Endothelial cell of umbilical vein (primary cell): ENCODE results near the gene FRY. TPM values are rescaled to one million over a fixed set of nuclear protein-coding genes. Genes with fewer than 3 reads are reported as not detected.

ENCODE experiments used
- BruUV-seq: library from RNA; stranded (reverse); fragments of 400-500 nt; replicated peaks from 2 replicates; lab custom pipeline; 2021; lab: Mats Ljungman, UMichigan
- CTCF ChIA-PET: fragments of 300-600, 350-600 bp; sonication (Branson Sonifier 250); formaldehyde crosslinking; loops from one replicate; lab custom pipeline; 2021; ENCODE audit warnings: antibody characterized with exemption, inconsistent platforms; lab: Charles Lee
- POLR2A ChIA-PET: fragments of 300-600, 350-600 bp; sonication (Branson Sonifier 250); formaldehyde crosslinking; loops from one replicate; lab custom pipeline; 2021; ENCODE audit warnings: antibody characterized with exemption, inconsistent platforms; lab: Charles Lee
- DNase-seq: peaks from one replicate; pipeline ENCODE4 v3.0.0-alpha.2; 2011; ENCODE audit warnings: low read depth, low spot score
- FAIRE-seq: peaks from 2 replicates; lab custom pipeline; 2011; peaks lifted over from hg19 to GRCh38; lab: Jason Lieb, UNC
- H2AFZ ChIP-seq: 2 replicates; pipeline ENCODE4 v1.6.0; 2012; ENCODE audit warnings: low read depth, low read length, control low read depth, inconsistent platforms
- H3K27ac ChIP-seq: 2 replicates; pipeline ENCODE4 v1.5.1; 2011; ENCODE audit warnings: low read depth, mild to moderate bottlenecking, control low read depth, low read length, moderate library complexity; ENCODE audit not compliant: insufficient read depth
- H3K27me3 ChIP-seq, 2 experiments: 2 replicates each; pipeline versions ENCODE4 v1.6.0 to v1.6.1; 2011; ENCODE audit warnings: low read length in 2 of 2, mixed read lengths in 1 of 2; ENCODE audit not compliant: control insufficient read depth in 2 of 2, insufficient read depth in 2 of 2
- H3K36me3 ChIP-seq, 2 experiments: 2 replicates in 1 of 2; 3 replicates in 1 of 2; pipeline ENCODE4 v1.5.1; 2011; ENCODE audit warnings: low read length in 2 of 2, mild to moderate bottlenecking in 1 of 2, moderate library complexity in 1 of 2; ENCODE audit not compliant: control insufficient read depth in 2 of 2, insufficient read depth in 2 of 2; ENCODE audit errors: extremely low read depth in 1 of 2
- H3K4me1 ChIP-seq: 3 replicates; pipeline ENCODE4 v1.5.1; 2011; ENCODE audit warnings: mild to moderate bottlenecking, low read length; ENCODE audit not compliant: control insufficient read depth, insufficient read depth; ENCODE audit errors: extremely low read depth
- H3K4me2 ChIP-seq: 2 replicates; pipeline ENCODE4 v1.6.1; 2011; ENCODE audit warnings: low read length, control low read depth, mixed read lengths; ENCODE audit not compliant: insufficient read depth
- H3K4me3 ChIP-seq, 3 experiments: fragments of 200-600 bp in 1 of 3; sonication (generic), shearing (Covaris generic) in 1 of 3; replicated peaks in 1 of 3; 2 replicates each; pipeline ENCODE4 v1.5.1; 2011 to 2016; ENCODE audit warnings: control low read depth in 3 of 3, low read length in 3 of 3, mild to moderate bottlenecking in 2 of 3, inconsistent platforms in 1 of 3, low read depth in 1 of 3, moderate library complexity in 1 of 3; ENCODE audit not compliant: insufficient read depth in 1 of 3
- H3K79me2 ChIP-seq: 2 replicates; pipeline ENCODE4 v1.6.0; 2012; ENCODE audit warnings: low read length, inconsistent platforms; ENCODE audit not compliant: control insufficient read depth, insufficient read depth
- H3K9ac ChIP-seq: replicated peaks from 2 replicates; pipeline ENCODE3; 2011; ENCODE audit warnings: low read length, control low read depth; ENCODE audit not compliant: insufficient read depth; ENCODE audit errors: extremely low read depth
- H3K9me1 ChIP-seq: replicated peaks from 3 replicates; pipeline ENCODE4 v1.6.0; 2011; ENCODE audit warnings: mild to moderate bottlenecking, low read length; ENCODE audit not compliant: control insufficient read depth, insufficient read depth; ENCODE audit errors: extremely low read depth
- H3K9me3 ChIP-seq: replicated peaks from 2 replicates; pipeline ENCODE4 v1.5.1; 2012; ENCODE audit warnings: low read length, inconsistent platforms; ENCODE audit not compliant: control insufficient read depth, insufficient read depth
- H4K20me1 ChIP-seq: replicated peaks from 2 replicates; pipeline ENCODE3; 2011; ENCODE audit warnings: mild to moderate bottlenecking, low read length; ENCODE audit not compliant: control insufficient read depth, insufficient read depth; ENCODE audit errors: extremely low read depth
- EZH2 ChIP-seq: IDR thresholded peaks from 2 replicates; pipeline ENCODE4 v1.6.1; 2012; ENCODE audit warnings: borderline replicate concordance, low read depth, mild to moderate bottlenecking, moderate library complexity, low read length, inconsistent platforms; ENCODE audit not compliant: severe bottlenecking
- FOS ChIP-seq: IDR thresholded peaks from 2 replicates; pipeline ENCODE4 v1.6.1; 2011; ENCODE audit warnings: mild to moderate bottlenecking, low read length, moderate library complexity, borderline replicate concordance; ENCODE audit not compliant: insufficient read depth
- GATA2 ChIP-seq: IDR thresholded peaks from 2 replicates; pipeline ENCODE4 v1.7.0; 2011; ENCODE audit warnings: low read depth, mild to moderate bottlenecking, moderate library complexity, mixed read lengths, low read length; ENCODE audit not compliant: insufficient read length, insufficient read depth
- JUN ChIP-seq: IDR thresholded peaks from 2 replicates; pipeline ENCODE4 v1.6.1; 2011; ENCODE audit warnings: borderline replicate concordance, low read depth; ENCODE audit not compliant: insufficient read length, insufficient read depth
- MYC ChIP-seq: IDR thresholded peaks from one replicate; pipeline ENCODE4 v1.6.1; 2011; ENCODE audit warnings: mild to moderate bottlenecking, low read depth, low read length
- POLR2A ChIP-seq: IDR thresholded peaks from 2 replicates; pipeline ENCODE4 v1.6.1; 2012; ENCODE audit warnings: low read depth, mild to moderate bottlenecking, control low read depth, low read length
- POLR2AphosphoS5 ChIP-seq: IDR thresholded peaks from 2 replicates; pipeline ENCODE4 v1.6.1; 2012; ENCODE audit warnings: low read depth, mild to moderate bottlenecking, control low read depth, low read length, moderate library complexity; ENCODE audit not compliant: insufficient read depth
- dilution Hi-C: fragments of 300-500 bp; cut with MboI; formaldehyde crosslinking; loops from one replicate; pipeline ENCODE4 v1.15.0; 2019; ENCODE audit warnings: low sequenced_read_pairs; ENCODE audit not compliant: extremely low pct_ligation_motif_present
- intact Hi-C: fragments of 100-400 bp; cut with micrococcal nuclease; formaldehyde crosslinking; loops from one replicate; pipeline ENCODE4 v1.10.0; 2022
- polyA plus RNA-seq, 4 experiments: library from polyadenylated mRNA; depleted of rRNA in 3 of 4; stranded (reverse) in 3 of 4; unstranded in 1 of 4; fragments of >200 nt; gene quantifications; 2 replicates each; pipeline versions ENCODE4 v1.2.1 to v1.2.3, GENCODE V29; 2011 to 2012; ENCODE audit warnings: missing spikeins in 1 of 4
- total RNA-seq: library from RNA; stranded (reverse); gene quantifications from 2 replicates; pipeline ENCODE4 v1.2.3, GENCODE V29; 2021
- TF ChIP-seq, protein P1 (sequence below), 2 donors: IDR thresholded peaks; 1 replicate in 1 of 2; 2 replicates in 1 of 2; pipeline ENCODE4 v1.5.1; 2011; ENCODE audit warnings: low read length in 2 of 2, mild to moderate bottlenecking in 2 of 2, moderate library complexity in 2 of 2, control low read depth in 1 of 2, inconsistent platforms in 1 of 2, low read depth in 1 of 2; ENCODE audit not compliant: insufficient read depth in 1 of 2; ENCODE audit errors: extremely low read depth in 1 of 2
- TF ChIP-seq, protein P2 (sequence below): IDR thresholded peaks from 2 replicates; pipeline ENCODE4 v1.6.1; 2011; ENCODE audit not compliant: insufficient read depth, insufficient read length

FRY gene
- total and polyA plus RNA-seq, 2 donors (not counting 3 experiments of a cell fraction or from before 2014, with no cell fraction given), result 57.3 to 75.8 TPM

- POLR2A ChIA-PET, result interaction anchor here (0.7 to 1.9 kb wide), 2 partner anchors 51 to 59 kb away, joined by 4 to 5 read pairs; no protein-coding TSS in a partner anchor
- CTCF ChIA-PET, result interaction anchor here (0.7 to 2.2 kb wide), 10 partner anchors 8 to 404 kb away, joined by 3 to 17 read pairs (median 4); partner anchors contain the start of gene PDS5B
These were observed 283.0 kb downstream of the FRY start for GRCh38 chr13:32314271-32315237.

More at GRCh38 chr13:32314271-32315237, 283.0 kb downstream of the FRY start:
- DNase-seq, result no peak
- H3K4me2 ChIP-seq, result peak overlapping the region; percentile 97
- H3K79me2 ChIP-seq, result peaks cover 6% of the 10 kb centered on the region
- intact Hi-C loops (loop anchor here (1.0 to 10.0 kb wide), 5 partner anchors 53 to 1228 kb away; partner anchors contain the start of genes FRY, N4BP2L2 and PDS5B), dilution Hi-C loops (no loop called here)
- H3K9me1 ChIP-seq, result no peaks in the 10 kb centered on the region
- no peaks in the 10 kb centered on the region for H3K36me3 ChIP-seq
- no peaks in the 10 kb centered on the region for H4K20me1 ChIP-seq
- no peak for TF ChIP-seq EZH2
- no peak for TF ChIP-seq FOS
- TF ChIP-seq, protein P1, sequence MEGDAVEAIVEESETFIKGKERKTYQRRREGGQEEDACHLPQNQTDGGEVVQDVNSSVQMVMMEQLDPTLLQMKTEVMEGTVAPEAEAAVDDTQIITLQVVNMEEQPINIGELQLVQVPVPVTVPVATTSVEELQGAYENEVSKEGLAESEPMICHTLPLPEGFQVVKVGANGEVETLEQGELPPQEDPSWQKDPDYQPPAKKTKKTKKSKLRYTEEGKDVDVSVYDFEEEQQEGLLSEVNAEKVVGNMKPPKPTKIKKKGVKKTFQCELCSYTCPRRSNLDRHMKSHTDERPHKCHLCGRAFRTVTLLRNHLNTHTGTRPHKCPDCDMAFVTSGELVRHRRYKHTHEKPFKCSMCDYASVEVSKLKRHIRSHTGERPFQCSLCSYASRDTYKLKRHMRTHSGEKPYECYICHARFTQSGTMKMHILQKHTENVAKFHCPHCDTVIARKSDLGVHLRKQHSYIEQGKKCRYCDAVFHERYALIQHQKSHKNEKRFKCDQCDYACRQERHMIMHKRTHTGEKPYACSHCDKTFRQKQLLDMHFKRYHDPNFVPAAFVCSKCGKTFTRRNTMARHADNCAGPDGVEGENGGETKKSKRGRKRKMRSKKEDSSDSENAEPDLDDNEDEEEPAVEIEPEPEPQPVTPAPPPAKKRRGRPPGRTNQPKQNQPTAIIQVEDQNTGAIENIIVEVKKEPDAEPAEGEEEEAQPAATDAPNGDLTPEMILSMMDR (IDR thresholded peaks at IDR 0.05; ENCODE audit: extremely low read depth in 1 of 2, insufficient read depth in 1 of 2, low read depth in 1 of 2, low read length in 2 of 2), result no peak
- TF ChIP-seq POLR2AphosphoS5, result no peak
- no peak for TF ChIP-seq JUN
- TF ChIP-seq, protein P2, sequence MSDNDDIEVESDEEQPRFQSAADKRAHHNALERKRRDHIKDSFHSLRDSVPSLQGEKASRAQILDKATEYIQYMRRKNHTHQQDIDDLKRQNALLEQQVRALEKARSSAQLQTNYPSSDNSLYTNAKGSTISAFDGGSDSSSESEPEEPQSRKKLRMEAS, result no peak
- TF ChIP-seq GATA2, result no peak
- TF ChIP-seq POLR2A, result no peak
- no peak for TF ChIP-seq MYC
- peak overlapping the region in 2 of 3 experiments; percentile 56 to 96 for H3K4me3 ChIP-seq
- H3K9me3 ChIP-seq, result no peaks in the 10 kb centered on the region
- H2AFZ ChIP-seq, result peak overlapping the region; percentile 69
- peak overlapping the region; percentile 88 for H3K27ac ChIP-seq
- peak overlapping the region; percentile 91 for H3K9ac ChIP-seq
- peaks cover 19% of the 10 kb centered on the region for H3K4me1 ChIP-seq
- H3K27me3 ChIP-seq, result no peaks in the 10 kb centered on the region
- no peak for FAIRE-seq
- TSS peak; percentile 81 for BruUV-seq
